Lung (tissue), 12 donors: ENCODE results near the gene MRM2. TPM values are rescaled to one million over a fixed set of nuclear protein-coding genes. Genes with fewer than 3 reads are reported as not detected.

ENCODE experiments used
- ATAC-seq: fragments of 200-7000 bp; cut with Tn5 transposase; one replicate; pipeline ENCODE4 v1.9.1; 2020; ENCODE audit warnings: moderate number of reproducible peaks; ENCODE audit not compliant: insufficient read depth, low FRiP score
- DNase-seq, 3 donors: peaks; one replicate each; pipeline ENCODE4 v3.0.0-alpha.2; 2013 to 2017
- H3K27ac ChIP-seq, 2 donors: one replicate each; pipeline ENCODE4 v1.5.1; 2013; ENCODE audit warnings: mild to moderate bottlenecking in 2 of 2, moderate library complexity in 2 of 2, control low read depth in 1 of 2, inconsistent platforms in 1 of 2, low read depth in 1 of 2, low read length in 1 of 2
- H3K27me3 ChIP-seq, 3 donors: one replicate each; pipeline ENCODE4 v1.5.1; 2013; ENCODE audit warnings: low read length in 2 of 3; ENCODE audit not compliant: control insufficient read depth in 3 of 3, insufficient read depth in 3 of 3
- H3K36me3 ChIP-seq, 4 donors: one replicate each; pipeline ENCODE4 v1.5.1; 2013; ENCODE audit warnings: low read length in 4 of 4, mild to moderate bottlenecking in 1 of 4, moderate library complexity in 1 of 4; ENCODE audit not compliant: control insufficient read depth in 4 of 4, insufficient read depth in 4 of 4
- H3K4me1 ChIP-seq, 5 donors: one replicate each; pipeline ENCODE4 v1.5.1; 2013; ENCODE audit warnings: low read length in 5 of 5, mild to moderate bottlenecking in 2 of 5, moderate library complexity in 1 of 5; ENCODE audit not compliant: control insufficient read depth in 5 of 5, insufficient read depth in 5 of 5
- H3K4me3 ChIP-seq: one replicate; pipeline ENCODE4 v1.5.1; 2013; ENCODE audit warnings: mild to moderate bottlenecking, control low read depth, moderate library complexity
- H3K9ac ChIP-seq, 2 donors: one replicate each; pipeline ENCODE4 v1.5.1; 2013; ENCODE audit warnings: low read length in 2 of 2, control low read depth in 1 of 2; ENCODE audit not compliant: insufficient read depth in 1 of 2
- H3K9me3 ChIP-seq, 4 donors: one replicate each; pipeline ENCODE4 v1.5.1; 2013; ENCODE audit warnings: low read length in 3 of 4, mild to moderate bottlenecking in 1 of 4, moderate library complexity in 1 of 4; ENCODE audit not compliant: control insufficient read depth in 4 of 4, insufficient read depth in 3 of 4
- WGBS, 2 donors: extraction: QIAGEN DNeasy Blood & Tissue Kit; methylation state at CpG; one replicate each; pipeline ENCODE4 v1.1.7; 2013; 5-methylcytosine and 5-hydroxymethylcytosine counted together
- polyA plus RNA-seq, 2 donors: library from polyadenylated mRNA; stranded (reverse); fragments of 200-250 nt; gene quantifications; one replicate each; pipeline ENCODE4 v1.2.1, GENCODE V29; 2013
- total RNA-seq, 2 donors: library from RNA; depleted of rRNA in 1 of 2; stranded (reverse); fragments of >200 nt in 1 of 2; gene quantifications; one replicate each; pipeline ENCODE4 v1.2.1, GENCODE V29; 2014 to 2021
- TF ChIP-seq, protein P1 (sequence below): IDR thresholded peaks from 2 replicates; pipeline ENCODE4 v1.5.1; 2012; ENCODE audit warnings: mild to moderate bottlenecking; ENCODE audit errors: control extremely low read depth, extremely low read depth
- donor health status: control.
- donor health status: control.
- donor health status: Bipolar disorder and iron deficiency.
- donor health status: healthy.
- donor health status: DM: yes; HTN: yes; CAD: no.

MRM2 gene
- total and polyA plus RNA-seq, 4 donors, result 18.7 to 25.5 (median 23.1) TPM

DNA sequence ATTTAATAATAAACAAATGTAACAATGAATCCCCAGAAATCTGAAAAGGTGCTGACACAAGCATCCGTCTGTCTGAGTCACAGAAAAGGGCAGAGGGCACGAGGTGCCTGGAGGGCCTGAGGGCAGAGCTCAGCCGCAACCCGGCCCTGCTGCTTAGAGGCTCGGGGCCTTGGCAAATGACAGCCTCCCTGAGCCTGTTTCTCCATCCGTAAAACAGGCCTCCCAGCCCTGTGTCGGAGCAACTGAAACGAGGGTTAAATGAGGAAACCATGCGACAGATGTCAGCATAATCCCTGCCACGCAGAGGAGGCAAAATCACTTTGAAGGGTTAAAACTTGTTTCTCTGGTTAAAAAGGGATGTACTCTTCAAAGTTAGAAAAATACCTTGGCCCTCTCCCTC, 24.9 kb upstream of the MRM2 start:
- no peak for DNase-seq
- ATAC-seq, result no peak
- WGBS, 2 donors, result 75 to 76% methylated on average over 10 of the region's 10 CpGs

DNA sequence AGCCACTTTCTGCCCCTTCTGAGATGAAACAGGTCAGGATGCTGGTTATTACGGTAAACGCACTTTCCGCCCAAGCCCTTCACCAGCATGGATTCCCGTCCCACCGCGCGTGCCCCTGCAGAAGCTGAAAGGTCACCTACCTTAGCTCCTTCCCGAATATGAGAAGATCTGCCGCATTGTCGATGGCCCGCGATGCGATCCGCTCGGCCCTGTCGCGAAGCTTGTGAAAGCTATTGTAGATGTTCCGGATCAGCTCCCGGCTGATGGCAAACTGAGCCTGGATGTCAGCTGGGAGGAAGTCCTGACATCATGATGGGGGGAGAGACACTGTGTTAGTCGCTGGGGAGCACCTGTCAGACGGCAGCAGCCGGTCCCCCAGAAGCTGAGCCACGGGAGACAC, 22.2 kb upstream of the MRM2 start:
- ATAC-seq (no peak), DNase-seq (no peak)
- Histone ChIP-seq H3K4me1 (no peaks in the 10 kb centered on the region), H3K36me3 (peaks cover 0 to 21% (median 4%) of the 10 kb centered on the region in 4 donors), H3K4me3 (no peak overlapping the region), H3K9ac (no peak overlapping the region), H3K27me3 (no peaks in the 10 kb centered on the region), H3K27ac (no peak overlapping the region), H3K9me3 (no peaks in the 10 kb centered on the region)
- 98 to 99% methylated on average over 23 of the region's 23 CpGs for WGBS, 2 donors
- TF ChIP-seq, protein P1, sequence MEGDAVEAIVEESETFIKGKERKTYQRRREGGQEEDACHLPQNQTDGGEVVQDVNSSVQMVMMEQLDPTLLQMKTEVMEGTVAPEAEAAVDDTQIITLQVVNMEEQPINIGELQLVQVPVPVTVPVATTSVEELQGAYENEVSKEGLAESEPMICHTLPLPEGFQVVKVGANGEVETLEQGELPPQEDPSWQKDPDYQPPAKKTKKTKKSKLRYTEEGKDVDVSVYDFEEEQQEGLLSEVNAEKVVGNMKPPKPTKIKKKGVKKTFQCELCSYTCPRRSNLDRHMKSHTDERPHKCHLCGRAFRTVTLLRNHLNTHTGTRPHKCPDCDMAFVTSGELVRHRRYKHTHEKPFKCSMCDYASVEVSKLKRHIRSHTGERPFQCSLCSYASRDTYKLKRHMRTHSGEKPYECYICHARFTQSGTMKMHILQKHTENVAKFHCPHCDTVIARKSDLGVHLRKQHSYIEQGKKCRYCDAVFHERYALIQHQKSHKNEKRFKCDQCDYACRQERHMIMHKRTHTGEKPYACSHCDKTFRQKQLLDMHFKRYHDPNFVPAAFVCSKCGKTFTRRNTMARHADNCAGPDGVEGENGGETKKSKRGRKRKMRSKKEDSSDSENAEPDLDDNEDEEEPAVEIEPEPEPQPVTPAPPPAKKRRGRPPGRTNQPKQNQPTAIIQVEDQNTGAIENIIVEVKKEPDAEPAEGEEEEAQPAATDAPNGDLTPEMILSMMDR, result no peak

More for the DNA sequence above, 24.9 kb upstream of the MRM2 start:
- Histone ChIP-seq H3K36me3 (peaks cover 0 to 34% (median 3%) of the 10 kb centered on the region in 4 donors), H3K27me3 (no peaks in the 10 kb centered on the region), H3K4me3 (no peak overlapping the region), H3K9me3 (no peaks in the 10 kb centered on the region), H3K4me1 (no peaks in the 10 kb centered on the region), H3K9ac (no peak overlapping the region), H3K27ac (no peak overlapping the region)
- TF ChIP-seq, protein P1, result no peak

DNA sequence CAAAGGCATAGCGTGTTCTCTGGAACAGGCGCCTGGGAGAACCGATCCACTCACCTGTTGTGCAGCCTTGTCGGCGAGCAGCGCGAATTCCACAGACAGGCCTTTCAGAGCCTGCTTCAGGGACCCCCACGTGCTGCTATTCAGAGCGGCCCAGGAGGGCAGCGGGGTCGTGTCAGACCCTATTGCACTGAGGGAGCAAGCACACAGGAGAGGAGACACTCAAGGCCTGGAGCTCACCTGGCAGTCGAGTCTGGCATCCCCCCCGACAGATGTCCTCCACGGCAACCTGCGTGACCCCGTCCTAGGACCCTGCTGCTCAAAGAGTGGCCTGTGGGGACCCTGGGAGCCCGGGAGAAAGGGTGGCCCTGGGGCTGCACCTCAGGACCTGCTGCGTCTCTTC, 21.2 kb upstream of the MRM2 start:
- Histone ChIP-seq H3K36me3 (peaks cover 0 to 28% (median 4%) of the 10 kb centered on the region in 4 donors), H3K4me1 (no peaks in the 10 kb centered on the region), H3K9me3 (no peaks in the 10 kb centered on the region), H3K4me3 (no peak overlapping the region), H3K27ac (no peak overlapping the region), H3K27me3 (no peaks in the 10 kb centered on the region), H3K9ac (no peak overlapping the region)
- 92 to 98% methylated on average over 16 to 18 of the region's 18 CpGs for WGBS, 2 donors
- TF ChIP-seq, protein P1, result no peak
- ATAC-seq (no peak), DNase-seq (no peak)

DNA sequence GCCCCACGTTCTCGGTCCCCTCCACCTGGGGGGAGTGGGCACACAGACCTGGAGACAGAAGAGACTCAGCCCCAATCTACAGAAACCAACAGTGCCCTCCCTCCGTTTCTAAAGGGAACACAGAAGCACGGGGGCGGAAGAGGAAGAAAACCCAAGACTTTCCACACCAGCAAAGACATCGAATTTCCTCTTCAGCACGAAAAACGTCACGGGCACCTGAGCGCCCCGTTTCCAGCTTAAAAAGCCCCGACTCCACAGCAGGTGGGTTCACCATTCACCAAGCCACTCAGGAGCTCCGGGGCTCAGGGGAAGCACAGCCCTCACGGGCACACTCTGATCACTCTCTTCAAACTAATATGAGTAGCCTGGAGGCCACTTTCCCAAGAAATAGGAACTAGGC, 19.6 kb upstream of the MRM2 start:
- Histone ChIP-seq H3K4me3 (no peak overlapping the region), H3K27ac (no peak overlapping the region), H3K4me1 (no peaks in the 10 kb centered on the region), H3K9me3 (no peaks in the 10 kb centered on the region), H3K9ac (no peak overlapping the region), H3K27me3 (no peaks in the 10 kb centered on the region), H3K36me3 (peaks cover 0 to 35% (median 5%) of the 10 kb centered on the region in 4 donors)
- no peak for DNase-seq
- 33 to 63% methylated on average over 14 of the region's 14 CpGs for WGBS, 2 donors
- TF ChIP-seq, protein P1, result no peak
- no peak for ATAC-seq
